K562 (cell line): Measurements from ENCODE around the gene TMEM234. TPM values are rescaled to one million over a fixed set of nuclear protein-coding genes. Genes with fewer than 3 reads are reported as not detected.

Source experiments
- BCOR ChIP-seq: fragments of 450-650 bp; IDR thresholded peaks from 2 replicates; pipeline ENCODE4 v1.6.1; 2016
- CCNT2 ChIP-seq: IDR thresholded peaks from 2 replicates; pipeline ENCODE4 v1.6.1; 2011; ENCODE audit warnings: borderline replicate concordance, low read depth, mild to moderate bottlenecking, moderate library complexity, mixed read lengths, low read length; ENCODE audit not compliant: insufficient read length; ENCODE audit errors: extremely low read depth
- CSDE1 ChIP-seq, 2 experiments: fragments of 450-650 bp; IDR thresholded peaks; 2 replicates each; pipeline ENCODE4 v1.6.1; 2016; ENCODE audit warnings: mild to moderate bottlenecking in 1 of 2
- CTCFL ChIP-seq: IDR thresholded peaks from 2 replicates; pipeline ENCODE4 v1.6.1; 2011; ENCODE audit warnings: borderline replicate concordance, low read depth, mild to moderate bottlenecking, moderate library complexity, low read length; ENCODE audit not compliant: insufficient read depth, poor library complexity, severe bottlenecking
- ETV5 ChIP-seq: sonication (generic); formaldehyde crosslinking; IDR thresholded peaks from 2 replicates; pipeline ENCODE4 v1.4.0; 2020; ENCODE audit warnings: low read depth, mild to moderate bottlenecking, missing genetic modification reagents
- JUND ChIP-seq, 2 experiments: IDR thresholded peaks; 2 replicates in 1 of 2; 3 replicates in 1 of 2; pipeline ENCODE4 v1.6.1; 2011; ENCODE audit warnings: borderline replicate concordance in 2 of 2, low read depth in 2 of 2, low read length in 2 of 2, improper control_type of control experiment in 1 of 2, missing biosample characterization in 1 of 2, missing genetic modification characterization in 1 of 2, missing genetic modification reagents in 1 of 2
- KDM5B ChIP-seq: fragments of 200-600 bp; sonication (generic); IDR thresholded peaks from 2 replicates; pipeline ENCODE4 v1.6.1; 2012; ENCODE audit warnings: low read depth, mild to moderate bottlenecking, moderate library complexity, low read length, control low read depth, inconsistent platforms; ENCODE audit not compliant: insufficient replicate concordance
- MAFF ChIP-seq: IDR thresholded peaks from 2 replicates; pipeline ENCODE4 v1.6.1; 2012; ENCODE audit warnings: low read length, improper control_type of control experiment
- MAFG ChIP-seq: fragments of 450-650 bp; conservative IDR thresholded peaks from 2 replicates; pipeline ENCODE4 v1.6.1; 2016; ENCODE audit warnings: missing genetic modification characterization, missing compliant biosample characterization
- MCM3 ChIP-seq: fragments of 450-650 bp; IDR thresholded peaks from 2 replicates; pipeline ENCODE4 v1.6.1; 2016
- MTA2 ChIP-seq: fragments of 450-650 bp; IDR thresholded peaks from 2 replicates; pipeline ENCODE4 v1.6.1; 2016; ENCODE audit warnings: low read depth
- MTF1 ChIP-seq: fragments of 250-450 bp; sonication (Bioruptor Pico); IDR thresholded peaks from 2 replicates; pipeline ENCODE4 v1.9.0; 2021; ENCODE audit warnings: moderate library complexity, mild to moderate bottlenecking, inconsistent platforms, borderline replicate concordance
- PHF21A ChIP-seq: fragments of 450-650 bp; IDR thresholded peaks from 2 replicates; pipeline ENCODE4 v1.6.1; 2017; ENCODE audit warnings: low read depth, borderline replicate concordance
- SMC3 ChIP-seq: conservative IDR thresholded peaks from 2 replicates; pipeline ENCODE4 v1.6.1; 2011; ENCODE audit warnings: low read depth, low read length, improper control_type of control experiment; ENCODE audit not compliant: insufficient read depth
- SRSF1 ChIP-seq: fragments of 200-400 bp; formaldehyde crosslinking; IDR thresholded peaks from 2 replicates; pipeline ENCODE4 v1.6.1; 2017; ENCODE audit warnings: mild to moderate bottlenecking, low read depth, low read length, moderate library complexity
- TEAD1 ChIP-seq, 2 experiments: fragments of 450-650 bp in 1 of 2; sonication (generic) in 1 of 2; formaldehyde crosslinking; IDR thresholded peaks; 2 replicates each; pipeline versions ENCODE4 v1.4.0 to v1.8.0; 2020 to 2022; ENCODE audit warnings: mild to moderate bottlenecking in 2 of 2, missing genetic modification reagents in 1 of 2
- ZBTB43 ChIP-seq: sonication (generic); formaldehyde crosslinking; IDR thresholded peaks from 2 replicates; pipeline ENCODE4 v1.8.0; 2023; ENCODE audit warnings: mild to moderate bottlenecking, missing genetic modification reagents
- ZFP30 ChIP-seq: fragments of 250-450 bp; sonication (Bioruptor Pico); IDR thresholded peaks from 2 replicates; pipeline ENCODE4 v1.8.0; 2022; ENCODE audit warnings: moderate library complexity, mild to moderate bottlenecking, inconsistent platforms, borderline replicate concordance
- ZNF551 ChIP-seq: fragments of 250-450 bp; sonication (Bioruptor Pico); IDR thresholded peaks from 2 replicates; pipeline ENCODE4 v1.5.0; 2021; ENCODE audit warnings: mild to moderate bottlenecking, moderate library complexity
- polyA plus RNA-seq, 8 experiments: library from polyadenylated mRNA; depleted of rRNA in 4 of 8; stranded (reverse) in 5 of 8; unstranded in 3 of 8; fragments of >200 nt; fragmentation: Nextera tagmentation in 2 of 8; fragmentation: Illumina TruSeq in 1 of 8; extraction: Ambion mirVana in 2 of 8; extraction: Trizol in 1 of 8; gene quantifications; 2 replicates each; pipeline versions ENCODE4 v1.2.1 to v1.2.3, GENCODE V29; 2011 to 2014; ENCODE audit warnings: inconsistent platforms in 1 of 8, missing spikeins in 1 of 8
- total RNA-seq, 7 experiments: library from RNA; depleted of rRNA in 6 of 7; stranded (reverse); fragments of >200 nt in 6 of 7; fragmentation: Illumina TruSeq in 2 of 7; extraction: Trizol in 2 of 7; gene quantifications; 2 replicates each; pipeline versions ENCODE4 v1.2.1 to v1.2.3, GENCODE V29; 2011 to 2021; ENCODE audit warnings: low replicate concordance in 1 of 7
- TF ChIP-seq, protein P1 (sequence below), 2 experiments: IDR thresholded peaks in 1 of 2; conservative IDR thresholded peaks in 1 of 2; 2 replicates each; pipeline ENCODE4 v1.6.1; 2016; ENCODE audit warnings: low read depth in 2 of 2, mild to moderate bottlenecking in 1 of 2, missing compliant biosample characterization in 1 of 2, missing genetic modification characterization in 1 of 2, moderate library complexity in 1 of 2

The TMEM234 gene
- total and polyA plus RNA-seq, 9 of the 15 experiments (the other 6 are each of a cell fraction or from before 2014, with no cell fraction given), result 5.0 to 12.9 (median 7.6) TPM

- TF ChIP-seq MCM3, result no peak
- peak; percentile 64 for TF ChIP-seq JUND (IDR thresholded peaks at IDR 0.05; ENCODE audit: borderline replicate concordance, low read depth, low read length)
- TF ChIP-seq JUND (tag; IDR thresholded peaks at IDR 0.05; ENCODE audit: borderline replicate concordance, low read depth, low read length), result no peak; the same call in 2 of the 3 replicates
- no peak for TF ChIP-seq CSDE1 (IDR thresholded peaks at IDR 0.05)
- TF ChIP-seq CCNT2, result peak; percentile 66
- TF ChIP-seq, protein P1, sequence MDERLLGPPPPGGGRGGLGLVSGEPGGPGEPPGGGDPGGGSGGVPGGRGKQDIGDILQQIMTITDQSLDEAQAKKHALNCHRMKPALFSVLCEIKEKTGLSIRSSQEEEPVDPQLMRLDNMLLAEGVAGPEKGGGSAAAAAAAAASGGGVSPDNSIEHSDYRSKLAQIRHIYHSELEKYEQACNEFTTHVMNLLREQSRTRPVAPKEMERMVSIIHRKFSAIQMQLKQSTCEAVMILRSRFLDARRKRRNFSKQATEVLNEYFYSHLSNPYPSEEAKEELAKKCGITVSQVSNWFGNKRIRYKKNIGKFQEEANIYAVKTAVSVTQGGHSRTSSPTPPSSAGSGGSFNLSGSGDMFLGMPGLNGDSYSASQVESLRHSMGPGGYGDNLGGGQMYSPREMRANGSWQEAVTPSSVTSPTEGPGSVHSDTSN (CRISPR knock-in tag; IDR thresholded peaks at IDR 0.05; ENCODE audit: low read depth), result no peak
- TF ChIP-seq, protein P1 (tag; conservative IDR thresholded peaks at IDR 0.05; ENCODE audit: low read depth), result no peak
- TF ChIP-seq SRSF1, result no peak
- TF ChIP-seq MAFG, result no peak
- no peak; the same call in 1 of the 2 replicates for TF ChIP-seq PHF21A
- no peak for TF ChIP-seq MTA2
- no peak for TF ChIP-seq ZFP30
- TF ChIP-seq ZNF551 (CRISPR knock-in tag), result no peak
- peak; percentile 96 for TF ChIP-seq BCOR
- no peak for TF ChIP-seq MTF1 (CRISPR knock-in tag)
- TF ChIP-seq TEAD1 (CRISPR knock-in tag; IDR thresholded peaks at IDR 0.05), result 0 out of 4 replicates have a peak, but pooled peaks of 1 of the 2 experiments have one; percentile 32
- 0 out of 2 replicates have a peak, but pooled peaks have one; percentile 10 for TF ChIP-seq ETV5
- no peak for TF ChIP-seq KDM5B
- TF ChIP-seq SMC3, result peak; percentile 83
- peak; percentile 81 for TF ChIP-seq CTCFL
- TF ChIP-seq MAFF, result no peak
- TF ChIP-seq ZBTB43 (CRISPR knock-in tag), result no peak
Observed at GRCh38 chr1:32247983-32248889, 26.1 kb upstream of the TMEM234 start (continued).
